Effector memory CD4-positive, alpha-beta T cell (primary cell): ENCODE results near the gene MYADM.

Experiments used
- DNase-seq, 3 donors: peaks; one replicate each; pipeline ENCODE4 v3.0.0-alpha.2; 2020
- H3K27ac ChIP-seq: 2 replicates; pipeline ENCODE4 v1.7.0; 2013; ENCODE audit warnings: mild to moderate bottlenecking, low read length, moderate library complexity; ENCODE audit not compliant: insufficient read depth, poor library complexity, severe bottlenecking
- H3K27me3 ChIP-seq: replicated peaks from 2 replicates; pipeline ENCODE4 v1.7.0; 2013; ENCODE audit warnings: mild to moderate bottlenecking, low read length; ENCODE audit not compliant: insufficient read depth, control insufficient read depth, poor library complexity, severe bottlenecking
- H3K36me3 ChIP-seq: 2 replicates; pipeline ENCODE4 v1.7.0; 2013; ENCODE audit warnings: mild to moderate bottlenecking, low read length, moderate library complexity; ENCODE audit not compliant: control insufficient read depth, insufficient read depth
- H3K4me1 ChIP-seq: 2 replicates; pipeline ENCODE4 v1.7.0; 2013; ENCODE audit warnings: low read length, mild to moderate bottlenecking; ENCODE audit not compliant: control insufficient read depth, insufficient read depth, poor library complexity, severe bottlenecking
- H3K4me3 ChIP-seq: 2 replicates; pipeline ENCODE4 v1.7.0; 2013; ENCODE audit warnings: low read length, low read depth, mild to moderate bottlenecking; ENCODE audit not compliant: insufficient read depth, poor library complexity, severe bottlenecking
- H3K9me3 ChIP-seq: 2 replicates; pipeline ENCODE4 v1.7.0; 2013; ENCODE audit warnings: mild to moderate bottlenecking, low read length, moderate library complexity; ENCODE audit not compliant: control insufficient read depth

Gene MYADM

GRCh38 chr19:53910170-53910518 lies 42.5 kb downstream of the MYADM start:
- peaks cover 50% of the 10 kb centered on the region for H3K27me3 ChIP-seq
- peaks cover 13% of the 10 kb centered on the region for H3K4me1 ChIP-seq
- H3K36me3 ChIP-seq = no peaks in the 10 kb centered on the region
- no peak for DNase-seq
- no peaks in the 10 kb centered on the region for H3K9me3 ChIP-seq
- no peak overlapping the region for H3K27ac ChIP-seq
- H3K4me3 ChIP-seq = no peak overlapping the region

GRCh38 chr19:53912653-53913052 lies 45.0 kb downstream of the MYADM start:
- H3K27me3 ChIP-seq = peaks cover 34% of the 10 kb centered on the region
- H3K4me1 ChIP-seq = peaks cover 13% of the 10 kb centered on the region
- H3K4me3 ChIP-seq = no peak overlapping the region
- no peak overlapping the region for H3K27ac ChIP-seq
- H3K9me3 ChIP-seq = no peaks in the 10 kb centered on the region
- DNase-seq = no peak
- H3K36me3 ChIP-seq = no peaks in the 10 kb centered on the region

DNA sequence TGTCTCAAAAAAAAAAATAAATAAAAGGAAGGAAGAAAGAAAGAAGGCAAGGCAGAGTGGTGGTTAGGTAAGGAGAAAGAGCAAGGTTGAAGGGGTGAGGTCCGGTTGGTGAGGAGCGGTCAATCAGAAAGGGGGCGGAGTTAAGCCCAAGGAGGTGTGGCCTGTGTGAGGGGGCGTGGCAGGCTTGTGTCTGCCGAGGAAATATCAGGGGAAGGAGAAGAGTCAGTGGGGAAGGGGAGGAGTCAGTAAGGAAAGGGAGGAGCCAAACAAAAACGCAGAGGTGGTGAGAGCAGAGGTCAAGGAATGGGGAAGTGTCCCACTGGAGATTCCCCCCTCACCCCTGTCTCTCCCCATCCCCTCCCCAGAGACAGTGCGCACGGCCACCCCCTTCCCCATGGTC lies 47.3 kb downstream of the MYADM start:
- DNase-seq = no peak
- Histone ChIP-seq H3K9me3 (no peaks in the 10 kb centered on the region), H3K36me3 (no peaks in the 10 kb centered on the region), H3K4me1 (no peaks in the 10 kb centered on the region), H3K27ac (no peak overlapping the region), H3K4me3 (no peak overlapping the region), H3K27me3 (peaks cover 12% of the 10 kb centered on the region)

GRCh38 chr19:53916004-53916403 lies 48.3 kb downstream of the MYADM start:
- Histone ChIP-seq H3K27ac (no peak overlapping the region), H3K27me3 (peaks cover 3% of the 10 kb centered on the region), H3K36me3 (no peaks in the 10 kb centered on the region), H3K4me1 (no peaks in the 10 kb centered on the region), H3K9me3 (no peaks in the 10 kb centered on the region), H3K4me3 (no peak overlapping the region)
- no peak for DNase-seq

- no peaks in the 10 kb centered on the region for H3K9me3 ChIP-seq
- H3K27me3 ChIP-seq = peaks cover 3% of the 10 kb centered on the region
- no peaks in the 10 kb centered on the region for H3K4me1 ChIP-seq
- H3K36me3 ChIP-seq = no peaks in the 10 kb centered on the region
- no peak for DNase-seq
- no peak overlapping the region for H3K27ac ChIP-seq
- H3K4me3 ChIP-seq = no peak overlapping the region
Measured at GRCh38 chr19:53917356-53917755, 49.7 kb downstream of the MYADM start.
